ENCODE data around the gene VWA8.

Gene VWA8

DNA sequence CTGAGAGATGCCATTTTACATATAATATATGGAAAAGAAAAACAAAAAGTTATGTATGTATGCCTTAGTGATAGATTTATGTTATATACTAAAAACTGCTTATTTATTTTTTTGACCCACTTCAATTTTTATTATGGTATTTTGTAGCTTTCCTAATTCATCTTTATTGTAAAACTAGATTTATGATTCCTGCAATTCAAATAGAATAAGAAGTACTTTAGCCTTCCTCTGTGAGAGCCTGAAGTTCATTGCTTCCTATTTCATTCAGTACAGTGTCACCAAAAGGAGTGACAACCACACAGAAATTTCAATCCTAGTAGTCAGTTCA lies 345.4 kb downstream of the VWA8 start:
- no peak for DNase-seq (ENCODE audit: low read depth in 2 of 2)

DNA sequence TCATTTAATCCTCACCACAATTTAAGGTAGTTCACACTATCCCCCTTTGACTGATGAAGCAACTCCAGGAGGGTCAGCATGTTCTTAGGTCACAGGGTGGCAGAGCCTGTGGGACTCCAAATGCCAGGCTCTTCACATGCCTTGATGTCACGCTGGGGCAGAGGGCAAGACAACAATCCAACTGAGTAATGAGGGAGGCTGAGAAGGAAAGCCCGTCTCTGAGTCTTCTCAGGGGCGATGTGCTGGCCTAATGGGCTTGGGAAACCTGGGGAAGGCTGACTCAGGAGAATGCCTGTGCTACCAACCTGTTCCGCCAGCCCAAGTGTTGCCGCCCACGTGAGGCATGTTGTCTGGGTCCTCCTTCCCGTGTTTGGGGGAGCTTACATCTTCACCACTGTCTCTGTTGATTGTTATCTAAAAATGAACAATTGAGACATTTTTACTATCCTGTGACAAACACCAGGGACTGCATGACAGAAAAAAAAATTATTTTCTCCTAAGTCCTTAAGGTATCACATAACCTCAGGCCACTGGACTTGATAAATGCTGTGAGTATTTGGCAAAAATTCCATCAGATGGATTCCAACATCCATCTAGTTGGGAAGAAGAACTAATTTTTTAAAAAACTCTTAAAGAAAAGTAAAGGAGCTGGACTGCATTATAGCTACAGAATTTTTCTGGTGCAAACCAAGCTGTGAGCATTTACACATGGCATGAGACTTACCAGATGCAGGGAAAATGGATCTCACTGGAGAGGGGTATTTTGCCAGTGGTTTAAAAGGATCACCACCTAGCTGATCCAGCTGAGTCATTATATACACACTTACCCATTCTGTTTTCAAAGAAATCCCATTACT lies 346.0 kb downstream of the VWA8 start:
- DNase-seq (ENCODE audit: low read depth in 2 of 2), result no peak

GRCh38 chr13:41613984-41614661 lies 346.8 kb downstream of the VWA8 start:
- DNase-seq (ENCODE audit: low read depth in 2 of 2), result no peak

DNA sequence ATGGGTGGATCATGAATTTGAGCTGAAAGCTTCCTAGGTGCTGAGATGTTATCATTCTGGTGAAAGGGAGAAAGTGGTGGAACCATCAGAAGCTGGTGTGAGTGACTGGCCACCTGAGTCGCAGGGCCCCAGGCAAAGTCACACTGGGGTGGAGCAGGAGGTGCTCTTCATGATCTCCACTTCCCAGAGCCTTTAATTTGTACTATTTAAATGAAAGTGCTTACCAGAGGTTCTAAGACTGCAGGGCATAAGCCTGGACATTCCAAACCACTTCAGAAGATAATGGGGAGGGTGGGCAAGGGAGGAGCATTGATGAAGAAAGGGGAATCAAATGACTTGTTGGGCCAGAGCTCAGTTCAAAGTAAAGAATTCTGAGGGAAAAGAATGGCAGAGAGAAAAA lies 347.4 kb downstream of the VWA8 start:
- no peak for DNase-seq (ENCODE audit: low read depth in 2 of 2)

DNA sequence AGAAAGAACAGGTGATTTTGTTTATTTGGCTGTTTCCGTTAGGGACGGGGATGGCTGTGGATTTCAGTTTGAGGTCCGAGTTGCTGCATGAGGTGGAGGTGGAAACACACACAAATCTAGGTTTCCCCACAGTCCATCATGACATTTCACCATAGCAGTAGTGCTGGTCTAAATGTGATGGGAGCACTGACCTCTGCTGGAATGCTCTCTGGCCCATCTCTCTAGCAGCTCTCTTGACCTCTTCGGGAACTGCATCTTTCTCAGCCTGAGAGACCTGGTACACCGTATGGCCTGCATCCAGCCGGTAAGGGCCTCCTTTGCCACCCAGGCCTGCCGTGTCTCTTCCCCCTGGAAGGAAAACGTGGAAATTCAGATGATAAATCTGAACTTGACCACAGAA lies 349.5 kb downstream of the VWA8 start:
- no peak for DNase-seq (ENCODE audit: low read depth in 2 of 2)

DNA sequence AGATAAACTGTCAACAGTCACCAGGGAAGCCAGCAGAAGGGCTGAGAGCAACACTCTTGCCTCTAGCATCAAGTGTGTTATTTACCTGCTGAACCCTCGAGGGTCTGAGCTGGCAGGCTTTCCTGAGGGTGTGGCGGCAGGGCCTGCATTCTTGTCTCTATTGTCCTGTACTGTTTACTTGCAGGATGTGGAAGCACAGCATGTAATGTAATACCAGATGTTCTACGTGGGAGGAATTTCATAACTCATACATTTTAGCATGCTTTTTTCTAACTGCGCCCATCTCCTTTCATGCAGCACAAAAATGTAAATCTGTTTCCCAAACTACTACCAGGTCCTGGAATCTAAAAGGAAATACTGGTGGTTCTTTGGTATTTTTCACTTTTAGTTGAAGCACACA lies 350.5 kb downstream of the VWA8 start:
- no peak for DNase-seq (ENCODE audit: low read depth in 2 of 2)

- DNase-seq (ENCODE audit: low read depth in 2 of 2), result no peak
These were observed 351.1 kb downstream of the VWA8 start for GRCh38 chr13:41609828-41610227.

GRCh38 chr13:41608839-41609177 lies 352.1 kb downstream of the VWA8 start:
- no peak for DNase-seq (ENCODE audit: low read depth in 2 of 2)

DNA sequence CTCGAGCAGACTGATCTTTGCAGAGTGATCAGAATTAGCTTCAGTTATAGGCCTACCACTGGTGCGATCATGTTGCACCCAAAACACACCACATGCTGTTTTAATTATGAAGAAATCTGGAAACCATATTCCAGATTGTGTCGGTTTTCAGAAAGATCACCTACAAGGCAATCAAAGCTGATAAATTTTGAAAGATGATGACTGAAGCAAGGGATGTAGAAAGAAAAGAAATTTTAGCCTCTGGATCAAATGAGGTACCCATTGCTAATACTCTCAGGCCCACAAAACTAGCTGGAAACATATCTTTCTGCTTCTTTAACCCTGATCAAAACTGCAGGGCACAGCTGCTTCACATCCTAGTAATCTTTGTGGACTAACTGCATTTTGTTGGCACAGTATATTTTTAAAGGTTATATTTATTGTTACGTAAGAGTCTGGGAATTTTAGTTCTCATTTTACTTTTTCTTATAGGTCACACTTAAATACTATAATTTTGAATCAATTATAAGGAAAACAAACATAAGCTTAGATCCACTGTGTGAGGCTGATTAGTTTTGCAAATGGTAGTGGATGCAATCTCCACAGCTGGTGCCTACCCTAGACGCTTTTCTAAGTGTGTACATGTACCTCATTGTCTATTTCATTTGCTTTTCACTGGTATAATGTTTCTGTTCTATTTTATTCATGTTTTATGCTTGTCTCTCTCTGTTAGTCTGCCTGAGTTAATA lies 352.6 kb downstream of the VWA8 start:
- no peak for DNase-seq (ENCODE audit: low read depth in 2 of 2)

DNA sequence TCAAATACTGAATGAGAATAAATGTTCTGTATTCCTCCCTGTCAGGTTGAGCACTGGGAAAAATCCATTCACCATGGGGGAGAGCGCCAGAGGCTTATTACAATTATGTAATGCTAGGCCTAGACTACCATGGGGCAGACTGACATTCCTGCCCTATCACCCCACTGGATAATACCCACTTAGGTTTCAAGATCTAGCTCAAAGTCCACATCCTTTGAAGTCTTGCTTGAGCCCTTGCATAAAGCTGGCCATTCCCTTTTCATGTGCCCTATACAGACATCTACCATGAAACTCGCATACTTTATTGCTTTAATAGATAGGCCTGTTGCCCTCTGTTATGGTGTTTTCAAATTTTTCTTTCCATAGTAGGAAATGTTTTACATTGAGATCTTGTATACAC lies 354.3 kb downstream of the VWA8 start:
- no peak for DNase-seq (ENCODE audit: low read depth in 2 of 2)

- no peak for DNase-seq (ENCODE audit: low read depth in 2 of 2)
These were observed 355.3 kb downstream of the VWA8 start for GRCh38 chr13:41605319-41606285.

GRCh38 chr13:41603917-41604316 lies 357.0 kb downstream of the VWA8 start:
- DNase-seq (ENCODE audit: low read depth in 2 of 2), result no peak

- DNase-seq (ENCODE audit: low read depth in 2 of 2), result no peak
These were observed 359.0 kb downstream of the VWA8 start for GRCh38 chr13:41601718-41602445.

GRCh38 chr13:41599619-41600018 lies 361.3 kb downstream of the VWA8 start:
- no peak for DNase-seq (ENCODE audit: low read depth in 2 of 2)

- no peak for DNase-seq (ENCODE audit: low read depth in 2 of 2)
These were observed 363.4 kb downstream of the VWA8 start for GRCh38 chr13:41597348-41598041.

DNA sequence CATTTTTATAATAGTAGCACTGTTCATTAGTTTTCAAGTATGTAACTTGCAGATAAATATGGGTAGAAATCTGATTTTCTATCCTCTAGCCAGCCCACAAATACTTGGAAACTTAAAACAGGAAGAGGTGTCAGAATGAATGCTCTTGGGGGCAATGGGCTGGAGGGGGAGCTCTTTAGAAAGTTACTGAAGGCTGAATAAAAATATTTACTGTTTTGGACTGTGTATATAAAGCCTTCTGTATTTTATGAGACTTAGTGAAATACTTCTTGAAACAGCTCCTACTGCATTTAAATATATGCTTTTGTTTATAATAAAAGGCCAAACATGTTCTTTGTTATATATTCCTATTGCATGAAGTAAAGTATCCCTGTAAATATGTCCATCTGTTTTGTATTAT lies 364.7 kb downstream of the VWA8 start:
- no peak for DNase-seq (ENCODE audit: low read depth in 2 of 2)

GRCh38 chr13:41595298-41595697 lies 365.6 kb downstream of the VWA8 start:
- DNase-seq (ENCODE audit: low read depth in 2 of 2), result no peak

DNA sequence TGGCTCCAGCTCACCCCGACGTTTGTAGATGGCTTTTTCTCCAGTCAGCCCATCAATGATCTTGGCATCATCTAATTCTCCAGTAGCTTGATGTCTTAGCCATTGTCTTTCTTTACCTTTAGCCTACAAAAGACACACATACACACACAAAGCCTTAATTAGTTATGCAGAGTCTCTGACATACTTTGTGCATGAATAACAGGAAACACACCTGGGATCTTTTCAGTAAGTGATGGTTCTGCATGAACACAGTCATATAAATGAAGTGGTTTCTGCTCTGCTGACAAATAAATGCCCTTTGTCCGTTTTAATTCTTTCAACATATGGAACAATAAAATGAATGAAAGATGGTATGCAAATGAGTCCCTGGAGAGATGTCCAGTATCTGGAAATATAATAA lies 370.3 kb downstream of the VWA8 start:
- DNase-seq (ENCODE audit: low read depth in 2 of 2), result no peak

DNA sequence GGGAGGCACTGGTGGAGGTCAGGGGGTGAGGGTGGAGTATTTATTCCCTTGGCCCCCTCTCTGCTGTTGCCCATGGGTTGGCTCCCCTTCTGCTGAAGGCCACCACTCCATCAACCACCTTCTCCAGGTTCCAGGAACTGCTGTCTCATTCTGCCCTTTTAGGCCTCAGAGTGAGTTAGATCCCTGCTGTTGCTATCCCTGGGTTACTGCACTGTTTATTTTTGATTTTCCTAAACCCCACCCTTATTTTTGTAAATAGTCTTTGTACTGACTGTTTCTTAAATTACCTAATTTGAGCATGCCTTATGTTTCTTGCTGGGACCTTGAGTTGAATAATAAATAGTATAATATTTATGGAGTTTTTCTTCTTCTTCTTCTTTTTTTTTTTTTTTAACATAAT lies 370.8 kb downstream of the VWA8 start:
- DNase-seq (ENCODE audit: low read depth in 2 of 2), result no peak

DNA sequence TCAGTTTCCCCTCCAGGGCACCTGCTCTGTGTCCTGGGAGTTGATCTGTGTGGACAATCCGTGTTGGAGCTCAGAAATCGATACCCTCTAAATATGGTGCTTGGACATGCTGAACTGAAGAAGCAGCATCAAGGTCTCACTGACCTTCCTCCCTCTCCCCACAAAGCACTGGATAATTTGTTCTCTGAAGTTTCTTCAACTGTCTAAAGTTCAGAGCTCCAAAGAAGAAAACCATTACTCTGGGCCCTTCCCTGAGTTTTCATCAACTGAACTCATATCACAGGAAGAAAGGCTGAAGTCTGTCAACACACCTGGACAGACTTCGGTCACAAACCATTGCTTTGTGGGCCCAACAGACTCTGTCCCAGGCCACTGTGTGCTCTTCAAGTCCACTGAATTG lies 371.5 kb downstream of the VWA8 start:
- DNase-seq (ENCODE audit: low read depth in 2 of 2), result no peak

Measured in stimulated activated CD4-positive, alpha-beta T cell treated with anti-CD3 and anti-CD28 coated beads, Interleukin-12 subunit alpha, Interleukin-12 subunit beta, amount 100 ng/mL, for 24 hours (primary cell).